CD14-positive monocyte (primary cell): ENCODE data around the gene FARP2. TPM values are rescaled to one million over a fixed set of nuclear protein-coding genes. Genes with fewer than 3 reads are reported as not detected.

Experiments
- DNase-seq, 3 donors: peaks; one replicate each; pipeline ENCODE4 v3.0.0-alpha.2; 2011 to 2022
- H2AFZ ChIP-seq: 2 replicates; pipeline ENCODE4 v1.6.0; 2012; ENCODE audit warnings: mild to moderate bottlenecking, low read depth, low read length, inconsistent platforms; ENCODE audit not compliant: insufficient read depth, poor library complexity, severe bottlenecking
- H3K27ac ChIP-seq, 2 donors: 1 replicate in 1 of 2; 2 replicates in 1 of 2; pipeline ENCODE4 v1.5.1; 2012 to 2013; ENCODE audit warnings: low read length in 2 of 2, control low read depth in 1 of 2, inconsistent platforms in 1 of 2, low read depth in 1 of 2, mild to moderate bottlenecking in 1 of 2
- H3K27me3 ChIP-seq, 2 donors: one replicate each; pipeline versions ENCODE4 v1.6.0 to v1.6.1; 2011 to 2013; ENCODE audit warnings: low read length in 2 of 2; ENCODE audit not compliant: control insufficient read depth in 2 of 2, insufficient read depth in 2 of 2
- H3K36me3 ChIP-seq, 2 donors: replicated peaks in 1 of 2; 1 replicate in 1 of 2; 2 replicates in 1 of 2; pipeline versions ENCODE4 v1.5.1 to v1.6.1; 2012 to 2013; ENCODE audit warnings: low read length in 2 of 2, control low read depth in 1 of 2, inconsistent platforms in 1 of 2, mild to moderate bottlenecking in 1 of 2; ENCODE audit not compliant: insufficient read depth in 2 of 2, control insufficient read depth in 1 of 2
- H3K4me1 ChIP-seq, 2 donors: 1 replicate in 1 of 2; 2 replicates in 1 of 2; pipeline versions ENCODE4 v1.5.1 to v1.6.1; 2012 to 2013; ENCODE audit warnings: low read length in 2 of 2, control low read depth in 1 of 2, inconsistent platforms in 1 of 2, mild to moderate bottlenecking in 1 of 2, moderate library complexity in 1 of 2; ENCODE audit not compliant: insufficient read depth in 2 of 2, control insufficient read depth in 1 of 2
- H3K4me2 ChIP-seq: replicated peaks from 2 replicates; pipeline ENCODE3; 2012; ENCODE audit warnings: low read length, moderate library complexity, mild to moderate bottlenecking; ENCODE audit not compliant: poor library complexity, severe bottlenecking; ENCODE audit errors: extremely low read depth
- H3K4me3 ChIP-seq, 3 experiments: fragments of 200-600 bp in 1 of 3; sonication (generic) in 1 of 3; replicated peaks in 1 of 3; 1 replicate in 2 of 3; 2 replicates in 1 of 3; pipeline ENCODE4 v1.5.1; 2011 to 2013; ENCODE audit warnings: low read length in 3 of 3, mild to moderate bottlenecking in 3 of 3, control low read depth in 2 of 3, low read depth in 2 of 3, inconsistent platforms in 1 of 3, moderate library complexity in 1 of 3
- H3K79me2 ChIP-seq: 2 replicates; pipeline ENCODE4 v1.6.0; 2012; ENCODE audit warnings: mild to moderate bottlenecking, control low read depth, inconsistent platforms, low read length, moderate library complexity; ENCODE audit not compliant: insufficient read depth
- H3K9ac ChIP-seq: 2 replicates; pipeline ENCODE4 v1.6.0; 2017; ENCODE audit warnings: low read length, mild to moderate bottlenecking; ENCODE audit not compliant: insufficient read depth, poor library complexity, severe bottlenecking
- H3K9me3 ChIP-seq, 2 donors: replicated peaks in 1 of 2; 1 replicate in 1 of 2; 2 replicates in 1 of 2; pipeline versions ENCODE4 v1.5.1 to v1.6.1; 2012 to 2013; ENCODE audit warnings: low read length in 2 of 2, control low read depth in 1 of 2; ENCODE audit not compliant: control insufficient read depth in 1 of 2, insufficient read depth in 1 of 2
- H4K20me1 ChIP-seq: 2 replicates; pipeline ENCODE4 v1.6.0; 2012; ENCODE audit warnings: mild to moderate bottlenecking, low read length, control low read depth, moderate library complexity; ENCODE audit not compliant: insufficient read depth
- H3K27ac Mint-ChIP-seq, 7 donors: one replicate each; pipeline ENCODE4 v1.8.0; 2020; ENCODE audit warnings: mild to moderate bottlenecking in 7 of 7, mixed read lengths in 7 of 7, moderate library complexity in 6 of 7, inconsistent platforms in 2 of 7
- H3K27me3 Mint-ChIP-seq, 3 donors: one replicate each; pipeline ENCODE4 v1.8.0; 2021 to 2022; ENCODE audit warnings: low read depth in 3 of 3, mild to moderate bottlenecking in 3 of 3, mixed read lengths in 3 of 3, moderate library complexity in 3 of 3, inconsistent platforms in 1 of 3
- H3K36me3 Mint-ChIP-seq, 2 donors: one replicate each; pipeline ENCODE4 v1.8.0; 2020; ENCODE audit warnings: mixed read lengths in 2 of 2, inconsistent platforms in 1 of 2, mild to moderate bottlenecking in 1 of 2
- H3K4me1 Mint-ChIP-seq: one replicate; pipeline ENCODE4 v1.8.0; 2020; ENCODE audit warnings: mild to moderate bottlenecking, mixed read lengths
- H3K4me3 Mint-ChIP-seq, 2 donors: one replicate each; pipeline ENCODE4 v1.8.0; 2020; ENCODE audit warnings: mild to moderate bottlenecking in 2 of 2, mixed read lengths in 2 of 2, moderate library complexity in 1 of 2
- H3K9me3 Mint-ChIP-seq, 7 donors: one replicate each; pipeline ENCODE4 v1.8.0; 2020 to 2022; ENCODE audit warnings: mixed read lengths in 7 of 7, mild to moderate bottlenecking in 6 of 7, moderate library complexity in 6 of 7, inconsistent platforms in 2 of 7
- CTCF ChIP-seq: fragments of 200-600 bp; IDR thresholded peaks from one replicate; pipeline ENCODE4 v1.8.0; 2022; ENCODE audit warnings: antibody characterized with exemption, mild to moderate bottlenecking
- WGBS: methylation state at CpG from one replicate; pipeline ENCODE4 v1.1.5; 2013; ENCODE audit warnings: missing lambda C conversion rate; ENCODE audit not compliant: insufficient coverage; 5-methylcytosine and 5-hydroxymethylcytosine counted together
- intact Hi-C, 2 donors: fragments of 100-400 bp; cut with micrococcal nuclease; formaldehyde crosslinking; loops; one replicate each; pipeline versions ENCODE4 v1.15.0 to v1.15.1; 2023
- polyA plus RNA-seq, 3 donors: library from polyadenylated mRNA; depleted of rRNA in 1 of 3; unstranded in 2 of 3; stranded (reverse) in 1 of 3; fragments of 300-500 nt in 2 of 3; fragments of >200 nt in 1 of 3; fragmentation: Illumina TruSeq in 2 of 3; gene quantifications; 1 replicate in 2 of 3; 2 replicates in 1 of 3; pipeline ENCODE4 v1.2.3, GENCODE V29; 2012 to 2021

Gene FARP2
- polyA plus RNA-seq, 3 donors, result 6.7 to 8.5 (median 7.3) TPM

- Histone ChIP-seq H3K4me1 (no peaks in the 10 kb centered on the region), H3K27ac (no peak overlapping the region), H3K9ac (no peak overlapping the region), H3K4me2 (no peak overlapping the region), H3K4me3 (no peak overlapping the region), H4K20me1 (no peaks in the 10 kb centered on the region), H3K9me3 (no peaks in the 10 kb centered on the region), H3K27me3 (peaks cover 3 to 53% of the 10 kb centered on the region in 2 donors), H3K36me3 (no peaks in the 10 kb centered on the region), H3K79me2 (no peaks in the 10 kb centered on the region), H2AFZ (no peak overlapping the region)
- Mint-ChIP-seq H3K4me3 (peak overlapping the region in 1 of 2 donors; percentile 11), H3K36me3 (peaks cover 0 to 2% of the 10 kb centered on the region in 2 donors), H3K27ac (no peak overlapping the region), H3K9me3 (peaks cover 0 to 4% (median 0%) of the 10 kb centered on the region in 7 donors), H3K27me3 (peaks cover 52 to 81% (median 70%) of the 10 kb centered on the region in 3 donors), H3K4me1 (no peaks in the 10 kb centered on the region)
- no peak for DNase-seq
- intact Hi-C loops, result no loop called here
- WGBS, result 87% methylated on average over 7 of the region's 10 CpGs
- TF ChIP-seq CTCF, result no peak
Observed at GRCh38 chr2:241466230-241466629, 110.1 kb downstream of the FARP2 start.

DNA sequence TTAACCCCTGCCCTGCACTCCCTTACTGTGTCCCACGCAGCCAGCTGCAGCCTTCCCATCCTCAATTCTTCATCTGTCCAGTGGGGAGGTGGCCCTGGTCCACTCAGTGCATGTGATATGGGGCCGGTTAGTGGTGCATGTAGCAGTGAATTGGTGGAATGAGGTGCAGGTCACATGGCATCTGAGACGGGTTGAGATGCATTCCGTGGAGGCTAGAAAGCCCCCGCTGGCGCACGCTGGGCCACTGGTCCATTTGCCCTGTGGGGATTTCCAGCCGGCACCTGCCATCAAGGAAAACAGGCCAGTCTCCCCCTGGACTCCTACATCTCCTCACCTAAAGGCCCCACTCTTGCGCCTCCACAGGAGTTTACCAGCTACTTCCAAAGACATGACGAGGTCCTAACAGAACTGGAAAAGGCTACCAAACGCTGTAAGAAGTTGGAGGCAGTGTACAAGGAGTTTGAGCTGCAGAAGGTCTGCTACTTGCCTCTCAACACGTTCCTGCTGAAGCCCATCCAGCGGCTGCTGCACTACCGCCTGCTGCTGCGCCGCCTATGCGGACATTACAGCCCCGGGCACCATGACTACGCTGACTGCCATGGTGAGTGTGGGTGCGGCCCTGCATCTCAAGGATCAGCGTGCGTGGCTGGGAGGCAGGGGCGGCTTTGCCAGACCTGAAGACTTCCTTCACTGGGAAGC, 111.8 kb downstream of the FARP2 start:
- no peaks in the 10 kb centered on the region for H3K79me2 ChIP-seq

More for the DNA sequence above, 111.8 kb downstream of the FARP2 start:
- WGBS, result 99% methylated on average over 18 of the region's 23 CpGs
- H3K9me3 ChIP-seq, result peaks cover 0 to 11% of the 10 kb centered on the region in 2 donors
- Mint-ChIP-seq H3K9me3 (peaks cover 0 to 17% (median 8%) of the 10 kb centered on the region in 7 donors), H3K4me1 (no peaks in the 10 kb centered on the region), H3K27me3 (peaks cover 59 to 85% (median 74%) of the 10 kb centered on the region in 3 donors), H3K4me3 (no peak overlapping the region), H3K36me3 (peaks cover 0 to 2% of the 10 kb centered on the region in 2 donors), H3K27ac (no peak overlapping the region)
- H3K4me3 ChIP-seq, result no peak overlapping the region
- no peaks in the 10 kb centered on the region for H3K4me1 ChIP-seq
- no peak overlapping the region for H3K9ac ChIP-seq
- no peak overlapping the region for H3K27ac ChIP-seq
- intact Hi-C loops, result no loop called here
- no peak for TF ChIP-seq CTCF
- no peak overlapping the region for H3K4me2 ChIP-seq
- no peak overlapping the region for H2AFZ ChIP-seq
- peaks cover 6 to 60% of the 10 kb centered on the region in 2 donors for H3K27me3 ChIP-seq
- H3K36me3 ChIP-seq, result no peaks in the 10 kb centered on the region
- DNase-seq, result no peak
- H4K20me1 ChIP-seq, result no peaks in the 10 kb centered on the region
